H9 (cell line): ENCODE data around the gene DENND5B. TPM values are rescaled to one million over a fixed set of nuclear protein-coding genes. Genes with fewer than 3 reads are reported as not detected.

Experiments used
- DNase-seq: peaks from one replicate; pipeline ENCODE4 v3.0.0-alpha.2; 2017
- H2AFZ ChIP-seq: one replicate; pipeline ENCODE4 v1.6.1; 2013; ENCODE audit warnings: mild to moderate bottlenecking, low read length, control low read depth, moderate library complexity
- H2AK5ac ChIP-seq: 2 replicates; pipeline ENCODE4 v1.6.1; 2013; ENCODE audit warnings: low read length, control low read depth, mixed read lengths; ENCODE audit not compliant: insufficient read length
- H2BK120ac ChIP-seq: one replicate; pipeline ENCODE4 v1.6.1; 2013; ENCODE audit warnings: low read depth, mild to moderate bottlenecking, low read length, control low read depth, inconsistent platforms; ENCODE audit not compliant: poor library complexity, severe bottlenecking
- H2BK12ac ChIP-seq: 2 replicates; pipeline ENCODE4 v1.6.1; 2013; ENCODE audit warnings: low read length, control low read depth, mixed read lengths, low read depth; ENCODE audit not compliant: insufficient read length
- H2BK15ac ChIP-seq: 2 replicates; pipeline ENCODE4 v1.6.1; 2013; ENCODE audit warnings: low read depth, low read length, control low read depth
- H2BK20ac ChIP-seq: one replicate; pipeline ENCODE4 v1.6.1; 2013; ENCODE audit warnings: low read depth, mild to moderate bottlenecking, low read length, control low read depth, inconsistent platforms; ENCODE audit not compliant: poor library complexity, severe bottlenecking
- H2BK5ac ChIP-seq: 2 replicates; pipeline ENCODE4 v1.6.1; 2013; ENCODE audit warnings: low read length, control low read depth, mixed read lengths; ENCODE audit not compliant: insufficient read length
- H3K14ac ChIP-seq: 2 replicates; pipeline ENCODE4 v1.6.1; 2013; ENCODE audit warnings: low read length, control low read depth; ENCODE audit not compliant: insufficient read depth
- H3K18ac ChIP-seq: 2 replicates; pipeline ENCODE4 v1.6.1; 2013; ENCODE audit warnings: low read depth, mild to moderate bottlenecking, mixed read lengths, low read length, control low read depth; ENCODE audit not compliant: insufficient read length
- H3K23ac ChIP-seq: 2 replicates; pipeline ENCODE4 v1.6.1; 2013; ENCODE audit warnings: low read length, control low read depth, mixed read lengths, low read depth; ENCODE audit not compliant: insufficient read length
- H3K23me2 ChIP-seq: 2 replicates; pipeline ENCODE4 v1.6.1; 2013; ENCODE audit warnings: low read depth, mild to moderate bottlenecking, mixed read lengths, low read length, control low read depth; ENCODE audit not compliant: insufficient read length, poor library complexity, severe bottlenecking
- H3K27ac ChIP-seq: 2 replicates; pipeline ENCODE4 v1.5.1; 2013; ENCODE audit warnings: low read length, control low read depth, mixed read lengths, low read depth; ENCODE audit not compliant: insufficient read length
- H3K27me3 ChIP-seq: 2 replicates; pipeline ENCODE4 v1.6.1; 2013; ENCODE audit warnings: low read length, control low read depth, inconsistent platforms; ENCODE audit not compliant: insufficient read depth
- H3K4ac ChIP-seq: 2 replicates; pipeline ENCODE4 v1.6.1; 2013; ENCODE audit warnings: low read depth, mild to moderate bottlenecking, control low read depth, inconsistent platforms, low read length, moderate library complexity
- H3K4me1 ChIP-seq: 2 replicates; pipeline ENCODE4 v1.6.1; 2013; ENCODE audit warnings: low read length, control low read depth, inconsistent platforms; ENCODE audit not compliant: insufficient read depth
- H3K4me2 ChIP-seq: 2 replicates; pipeline ENCODE4 v1.6.1; 2013; ENCODE audit warnings: low read length, control low read depth, mixed read lengths; ENCODE audit not compliant: insufficient read length, insufficient read depth
- H3K56ac ChIP-seq: 2 replicates; pipeline ENCODE4 v1.6.1; 2013; ENCODE audit warnings: low read depth, mild to moderate bottlenecking, mixed read lengths, low read length, control low read depth; ENCODE audit not compliant: insufficient read length
- H3K79me1 ChIP-seq: 2 replicates; pipeline ENCODE4 v1.6.1; 2013; ENCODE audit warnings: low read depth, mild to moderate bottlenecking, moderate library complexity, low read length, control low read depth, inconsistent platforms; ENCODE audit not compliant: insufficient read depth, poor library complexity, severe bottlenecking
- H3K79me2 ChIP-seq: 2 replicates; pipeline ENCODE4 v1.6.1; 2013; ENCODE audit warnings: low read length, control low read depth, inconsistent platforms; ENCODE audit not compliant: insufficient read depth
- H3K9ac ChIP-seq: 2 replicates; pipeline ENCODE4 v1.6.1; 2013; ENCODE audit warnings: low read length, control low read depth, mixed read lengths; ENCODE audit not compliant: insufficient read length; ENCODE audit errors: extremely low read depth
- H3K9me3 ChIP-seq: one replicate; pipeline ENCODE4 v1.6.1; 2013; ENCODE audit warnings: low read depth, low read length, inconsistent platforms; ENCODE audit not compliant: control insufficient read depth
- H3T11ph ChIP-seq: one replicate; pipeline ENCODE4 v1.6.1; 2013; ENCODE audit warnings: mild to moderate bottlenecking, low read length, control low read depth, inconsistent platforms
- H4K20me1 ChIP-seq: one replicate; pipeline ENCODE4 v1.6.1; 2013; ENCODE audit not compliant: control insufficient read depth, insufficient read length, insufficient read depth
- H4K5ac ChIP-seq: 2 replicates; pipeline ENCODE4 v1.6.1; 2013; ENCODE audit warnings: low read depth, mild to moderate bottlenecking, mixed read lengths, low read length, control low read depth; ENCODE audit not compliant: insufficient read length
- H4K8ac ChIP-seq: replicated peaks from 2 replicates; pipeline ENCODE4 v1.6.1; 2013; ENCODE audit warnings: low read length, control low read depth, mixed read lengths, low read depth; ENCODE audit not compliant: insufficient read length
- H4K91ac ChIP-seq: 2 replicates; pipeline ENCODE4 v1.6.1; 2013; ENCODE audit warnings: low read depth, mild to moderate bottlenecking, moderate library complexity, mixed read lengths, low read length, control low read depth; ENCODE audit not compliant: insufficient read length
- H3K27ac Mint-ChIP-seq, 3 experiments: 2 replicates in 2 of 3; 3 replicates in 1 of 3; pipeline ENCODE4 v1.8.0; 2020 to 2021; ENCODE audit warnings: mixed read lengths in 3 of 3, mild to moderate bottlenecking in 1 of 3, moderate library complexity in 1 of 3
- H3K27me3 Mint-ChIP-seq: 2 replicates; pipeline ENCODE4 v1.8.0; 2021; ENCODE audit warnings: low read depth, mild to moderate bottlenecking, moderate library complexity, mixed read lengths
- H3K36me3 Mint-ChIP-seq, 3 experiments: 2 replicates in 2 of 3; 3 replicates in 1 of 3; pipeline ENCODE4 v1.8.0; 2020 to 2021; ENCODE audit warnings: low read depth in 3 of 3, mixed read lengths in 3 of 3; ENCODE audit not compliant: insufficient read depth in 1 of 3
- H3K4me1 Mint-ChIP-seq, 2 experiments: 2 replicates each; pipeline ENCODE4 v1.8.0; 2020; ENCODE audit warnings: mixed read lengths in 2 of 2
- H3K4me3 Mint-ChIP-seq, 2 experiments: 2 replicates in 1 of 2; 3 replicates in 1 of 2; pipeline ENCODE4 v1.8.0; 2020 to 2021; ENCODE audit warnings: mild to moderate bottlenecking in 2 of 2, mixed read lengths in 2 of 2, moderate library complexity in 1 of 2
- H3K9me3 Mint-ChIP-seq, 2 experiments: 2 replicates in 1 of 2; 3 replicates in 1 of 2; pipeline ENCODE4 v1.8.0; 2020; ENCODE audit warnings: mild to moderate bottlenecking in 2 of 2, mixed read lengths in 2 of 2, moderate library complexity in 1 of 2
- WGBS: extraction: QIAGEN DNeasy Blood & Tissue Kit; methylation state at CpG from one replicate; pipeline ENCODE4 v1.1.7; 2013; ENCODE audit warnings: missing lambda C conversion rate, low lambda C conversion rate, mixed read lengths; ENCODE audit not compliant: insufficient read length; ENCODE audit errors: extremely low coverage; 5-methylcytosine and 5-hydroxymethylcytosine counted together
- total RNA-seq: library from RNA; stranded (reverse); gene quantifications from 2 replicates; pipeline ENCODE4 v1.2.1, GENCODE V29; 2021
- TF ChIP-seq, protein P1 (sequence below): fragments of 200-600 bp; sonication (generic); conservative IDR thresholded peaks from 3 replicates; pipeline ENCODE4 v1.8.0; 2021; ENCODE audit warnings: antibody characterized with exemption, mild to moderate bottlenecking

DENND5B gene
- total RNA-seq, 1 experiment from 2014 or later = 13.4 TPM

DNA sequence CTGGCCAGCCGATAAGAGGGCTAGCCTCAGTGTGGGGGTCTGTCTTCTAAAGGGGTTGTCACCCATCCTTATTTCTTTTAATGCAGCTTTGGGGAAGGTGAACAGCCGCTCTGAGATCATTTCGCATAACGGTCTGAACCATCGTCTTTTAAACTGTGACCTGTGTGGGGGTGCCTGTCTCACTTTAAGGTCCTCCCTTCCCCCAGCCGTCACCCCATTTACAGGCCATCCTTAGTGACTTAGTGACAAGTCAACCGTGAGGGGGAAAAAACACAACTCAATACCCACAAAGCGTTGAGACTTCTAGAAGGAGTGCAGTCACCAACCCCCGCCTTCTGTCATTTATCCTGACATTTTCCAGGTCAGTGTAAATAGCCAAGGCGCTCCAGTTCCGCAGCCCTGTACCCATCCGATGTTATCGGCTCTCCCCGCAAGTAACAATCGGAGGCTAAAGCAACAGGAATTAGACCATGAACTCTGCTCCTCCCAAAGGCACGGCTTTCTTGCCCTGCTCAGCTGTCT, 505 bp upstream of the DENND5B start:
- H3K18ac ChIP-seq = no peak overlapping the region
- peaks cover 17% of the 10 kb centered on the region for H3K27me3 Mint-ChIP-seq
- peak overlapping the region in 1 of 3 experiments; percentile 52; a peak in 2 of 7 replicates for H3K27ac Mint-ChIP-seq
- H3K27ac ChIP-seq = no peak overlapping the region
- no peak overlapping the region for H3K14ac ChIP-seq
- H3K4me3 Mint-ChIP-seq = peak overlapping the region; percentile 70 to 92
- no CpG with 5 or more reads among the region's 16 CpGs for WGBS
- H3K23me2 ChIP-seq = peaks cover 10% of the 10 kb centered on the region
- H2BK120ac ChIP-seq = no peak overlapping the region
- no peaks in the 10 kb centered on the region for H3K9me3 Mint-ChIP-seq
- no peak overlapping the region for H3K23ac ChIP-seq
- H2AFZ ChIP-seq = no peak overlapping the region
- DNase-seq = peak; percentile 46
- H4K5ac ChIP-seq = no peak overlapping the region
- H4K20me1 ChIP-seq = no peaks in the 10 kb centered on the region
- H2BK15ac ChIP-seq = no peak overlapping the region
- peaks cover 3% of the 10 kb centered on the region for H3K79me1 ChIP-seq
- no peak overlapping the region for H2BK5ac ChIP-seq
- no peak overlapping the region for H3K56ac ChIP-seq
- H2BK20ac ChIP-seq = no peak overlapping the region
- no peaks in the 10 kb centered on the region for H3K9me3 ChIP-seq
- H4K8ac ChIP-seq = no peak overlapping the region
- H2AK5ac ChIP-seq = no peak overlapping the region
- H4K91ac ChIP-seq = no peak overlapping the region
- H3K36me3 Mint-ChIP-seq = peaks cover 0 to 6% (median 5%) of the 10 kb centered on the region in 3 experiments; a peak in 2 of 7 replicates
- H3K4me1 ChIP-seq = no peaks in the 10 kb centered on the region
- H3K4ac ChIP-seq = no peak overlapping the region
- H3K27me3 ChIP-seq = no peaks in the 10 kb centered on the region
- H2BK12ac ChIP-seq = no peak overlapping the region
- no peak overlapping the region for H3T11ph ChIP-seq
- H3K4me2 ChIP-seq = peak overlapping the region; percentile 56
- H3K4me1 Mint-ChIP-seq = peaks cover 20 to 27% of the 10 kb centered on the region in 2 experiments
- TF ChIP-seq, protein P1, sequence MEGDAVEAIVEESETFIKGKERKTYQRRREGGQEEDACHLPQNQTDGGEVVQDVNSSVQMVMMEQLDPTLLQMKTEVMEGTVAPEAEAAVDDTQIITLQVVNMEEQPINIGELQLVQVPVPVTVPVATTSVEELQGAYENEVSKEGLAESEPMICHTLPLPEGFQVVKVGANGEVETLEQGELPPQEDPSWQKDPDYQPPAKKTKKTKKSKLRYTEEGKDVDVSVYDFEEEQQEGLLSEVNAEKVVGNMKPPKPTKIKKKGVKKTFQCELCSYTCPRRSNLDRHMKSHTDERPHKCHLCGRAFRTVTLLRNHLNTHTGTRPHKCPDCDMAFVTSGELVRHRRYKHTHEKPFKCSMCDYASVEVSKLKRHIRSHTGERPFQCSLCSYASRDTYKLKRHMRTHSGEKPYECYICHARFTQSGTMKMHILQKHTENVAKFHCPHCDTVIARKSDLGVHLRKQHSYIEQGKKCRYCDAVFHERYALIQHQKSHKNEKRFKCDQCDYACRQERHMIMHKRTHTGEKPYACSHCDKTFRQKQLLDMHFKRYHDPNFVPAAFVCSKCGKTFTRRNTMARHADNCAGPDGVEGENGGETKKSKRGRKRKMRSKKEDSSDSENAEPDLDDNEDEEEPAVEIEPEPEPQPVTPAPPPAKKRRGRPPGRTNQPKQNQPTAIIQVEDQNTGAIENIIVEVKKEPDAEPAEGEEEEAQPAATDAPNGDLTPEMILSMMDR = no peak
- H3K79me2 ChIP-seq = 0 out of 2 replicates have a peak, but pooled peaks cover 2% of the 10 kb centered on the region
- no peak overlapping the region for H3K9ac ChIP-seq
